Ishikawa (cell line): ENCODE data around the gene ARHGAP12.

Source experiments
- CEBPB ChIP-seq: IDR thresholded peaks from 2 replicates; pipeline ENCODE4 v1.6.1; 2012
- CREB1 ChIP-seq: IDR thresholded peaks from 2 replicates; pipeline ENCODE4 v1.6.1; 2012; ENCODE audit warnings: low read depth
- EGR1 ChIP-seq: IDR thresholded peaks from 2 replicates; pipeline ENCODE4 v1.6.1; 2012
- EP300 ChIP-seq: IDR thresholded peaks from 2 replicates; pipeline ENCODE4 v1.6.1; 2012; ENCODE audit warnings: borderline replicate concordance
- NFIC ChIP-seq: IDR thresholded peaks from 2 replicates; pipeline ENCODE4 v1.6.1; 2012
- RAD21 ChIP-seq: IDR thresholded peaks from 2 replicates; pipeline ENCODE4 v1.6.1; 2012; ENCODE audit warnings: low read depth
- REST ChIP-seq: IDR thresholded peaks from 2 replicates; pipeline ENCODE4 v1.6.1; 2012; ENCODE audit warnings: low read depth, mild to moderate bottlenecking
- TAF1 ChIP-seq: IDR thresholded peaks from 2 replicates; pipeline ENCODE4 v1.6.1; 2012; ENCODE audit warnings: low read depth, mild to moderate bottlenecking
- YY1 ChIP-seq: IDR thresholded peaks from 2 replicates; pipeline ENCODE4 v1.6.1; 2012; ENCODE audit warnings: low read depth

- no peak for TF ChIP-seq EP300
- TF ChIP-seq YY1 = no peak
- TF ChIP-seq EGR1 = no peak
- no peak for TF ChIP-seq CEBPB
- no peak for TF ChIP-seq RAD21
- no peak for TF ChIP-seq CREB1
- TF ChIP-seq NFIC = no peak
- TF ChIP-seq TAF1 = no peak
- no peak for TF ChIP-seq REST
These were observed 109.2 kb downstream of the ARHGAP12 start for GRCh38 chr10:31819391-31819820.
